ENCODE results near the gene UBA3. TPM values are rescaled to one million over a fixed set of nuclear protein-coding genes. Genes with fewer than 3 reads are reported as not detected.

UBA3 gene
- total RNA-seq, 2 donors from 2014 or later: 74.6 to 76.6 TPM

GRCh38 chr3:69033470-69033869, 46.7 kb downstream of the UBA3 start:
- Histone ChIP-seq H3K4me3 (ENCODE audit: low read length) (no peak overlapping the region), H3K27ac (ENCODE audit: low read depth, low read length) (no peak overlapping the region), H3K36me3 (ENCODE audit: control insufficient read depth, insufficient read depth, low read length) (peaks cover 82% of the 10 kb centered on the region), H3K27me3 (ENCODE audit: control insufficient read depth, insufficient read depth, low read length, poor library complexity, severe bottlenecking) (no peaks in the 10 kb centered on the region), H3K9me3 (ENCODE audit: control insufficient read depth, low read length) (no peaks in the 10 kb centered on the region), H3K4me1 (ENCODE audit: control insufficient read depth, insufficient read depth, low read length) (no peaks in the 10 kb centered on the region), H3K9ac (ENCODE audit: extremely low read depth, low read length, poor library complexity, severe bottlenecking) (no peak overlapping the region)
- 95 to 97% methylated on average over 6 to 7 of the region's 7 CpGs for WGBS, 2 experiments (ENCODE audit: insufficient coverage in 1 of 2, insufficient read length in 1 of 2)
- TF ChIP-seq, protein P1, sequence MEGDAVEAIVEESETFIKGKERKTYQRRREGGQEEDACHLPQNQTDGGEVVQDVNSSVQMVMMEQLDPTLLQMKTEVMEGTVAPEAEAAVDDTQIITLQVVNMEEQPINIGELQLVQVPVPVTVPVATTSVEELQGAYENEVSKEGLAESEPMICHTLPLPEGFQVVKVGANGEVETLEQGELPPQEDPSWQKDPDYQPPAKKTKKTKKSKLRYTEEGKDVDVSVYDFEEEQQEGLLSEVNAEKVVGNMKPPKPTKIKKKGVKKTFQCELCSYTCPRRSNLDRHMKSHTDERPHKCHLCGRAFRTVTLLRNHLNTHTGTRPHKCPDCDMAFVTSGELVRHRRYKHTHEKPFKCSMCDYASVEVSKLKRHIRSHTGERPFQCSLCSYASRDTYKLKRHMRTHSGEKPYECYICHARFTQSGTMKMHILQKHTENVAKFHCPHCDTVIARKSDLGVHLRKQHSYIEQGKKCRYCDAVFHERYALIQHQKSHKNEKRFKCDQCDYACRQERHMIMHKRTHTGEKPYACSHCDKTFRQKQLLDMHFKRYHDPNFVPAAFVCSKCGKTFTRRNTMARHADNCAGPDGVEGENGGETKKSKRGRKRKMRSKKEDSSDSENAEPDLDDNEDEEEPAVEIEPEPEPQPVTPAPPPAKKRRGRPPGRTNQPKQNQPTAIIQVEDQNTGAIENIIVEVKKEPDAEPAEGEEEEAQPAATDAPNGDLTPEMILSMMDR (conservative IDR thresholded peaks at IDR 0.05): no peak
- no peaks in the 10 kb centered on the region for H3K9me3 Mint-ChIP-seq
- DNase-seq: no peak
- H3K27me3 Mint-ChIP-seq (ENCODE audit: insufficient read depth): no peaks in the 10 kb centered on the region
- H3K27ac Mint-ChIP-seq: no peak overlapping the region
- no peaks in the 10 kb centered on the region for H3K4me1 Mint-ChIP-seq
- H3K4me3 Mint-ChIP-seq: no peak overlapping the region
- peaks cover 66% of the 10 kb centered on the region for H3K36me3 Mint-ChIP-seq (ENCODE audit: low read depth)

DNA sequence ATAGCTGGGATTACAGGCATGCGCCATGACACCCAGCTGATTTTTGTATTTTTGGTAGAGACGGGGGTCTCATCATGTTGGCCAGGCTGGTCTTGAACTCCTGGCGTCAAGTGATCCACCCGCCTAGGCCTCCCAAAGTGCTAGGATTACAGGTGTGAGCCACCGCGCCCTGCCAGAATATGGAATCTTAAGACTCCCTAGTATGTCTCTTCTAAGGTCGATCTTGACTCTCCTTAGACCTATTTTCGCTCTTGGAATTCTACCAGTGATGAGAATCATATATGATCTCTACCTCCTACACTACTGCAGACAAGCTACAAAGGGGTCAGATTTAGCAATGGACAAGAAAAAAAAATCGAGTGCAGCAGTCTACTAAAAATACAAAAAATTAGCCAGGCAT, 47.4 kb downstream of the UBA3 start:
- TF ChIP-seq, protein P1 (conservative IDR thresholded peaks at IDR 0.05): no peak
- DNase-seq: no peak
- Histone ChIP-seq H3K4me1 (ENCODE audit: control insufficient read depth, insufficient read depth, low read length) (no peaks in the 10 kb centered on the region), H3K4me3 (ENCODE audit: low read length) (no peak overlapping the region), H3K27ac (ENCODE audit: low read depth, low read length) (no peak overlapping the region), H3K9me3 (ENCODE audit: control insufficient read depth, low read length) (no peaks in the 10 kb centered on the region), H3K9ac (ENCODE audit: extremely low read depth, low read length, poor library complexity, severe bottlenecking) (no peak overlapping the region), H3K36me3 (ENCODE audit: control insufficient read depth, insufficient read depth, low read length) (peaks cover 82% of the 10 kb centered on the region), H3K27me3 (ENCODE audit: control insufficient read depth, insufficient read depth, low read length, poor library complexity, severe bottlenecking) (no peaks in the 10 kb centered on the region)
- H3K4me1 Mint-ChIP-seq: no peaks in the 10 kb centered on the region
- WGBS, 2 experiments (ENCODE audit: insufficient coverage in 1 of 2, insufficient read length in 1 of 2): 93 to 98% methylated on average over 8 to 9 of the region's 9 CpGs
- H3K4me3 Mint-ChIP-seq: no peak overlapping the region
- H3K27ac Mint-ChIP-seq: no peak overlapping the region
- peaks cover 67% of the 10 kb centered on the region for H3K36me3 Mint-ChIP-seq (ENCODE audit: low read depth)
- H3K9me3 Mint-ChIP-seq: no peaks in the 10 kb centered on the region
- H3K27me3 Mint-ChIP-seq (ENCODE audit: insufficient read depth): no peaks in the 10 kb centered on the region

DNA sequence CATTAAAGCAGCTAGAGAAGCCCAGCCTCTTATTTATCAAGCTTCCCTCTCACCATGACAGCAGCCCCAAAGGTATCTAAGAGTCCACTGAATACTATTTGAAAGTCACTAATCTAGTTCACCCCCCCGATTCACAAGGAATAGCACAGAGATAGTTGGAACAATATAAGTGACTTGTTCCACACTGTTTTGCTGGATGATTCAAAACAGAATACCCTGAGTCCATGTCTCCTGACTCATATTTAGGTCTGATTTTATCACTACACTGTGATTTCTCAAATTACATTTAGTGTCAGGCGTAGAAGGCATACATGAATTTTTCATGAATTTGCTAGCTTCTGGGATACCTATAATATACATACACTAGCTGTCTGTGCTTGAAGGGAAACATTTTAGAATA, 48.0 kb downstream of the UBA3 start:
- no peaks in the 10 kb centered on the region for H3K27me3 Mint-ChIP-seq (ENCODE audit: insufficient read depth)
- 80 to 92% methylated on average over 1 to 2 of the region's 2 CpGs for WGBS, 2 experiments (ENCODE audit: insufficient coverage in 1 of 2, insufficient read length in 1 of 2)
- peaks cover 70% of the 10 kb centered on the region for H3K36me3 Mint-ChIP-seq (ENCODE audit: low read depth)
- Histone ChIP-seq H3K27ac (ENCODE audit: low read depth, low read length) (no peak overlapping the region), H3K36me3 (ENCODE audit: control insufficient read depth, insufficient read depth, low read length) (peaks cover 84% of the 10 kb centered on the region), H3K9me3 (ENCODE audit: control insufficient read depth, low read length) (no peaks in the 10 kb centered on the region), H3K9ac (ENCODE audit: extremely low read depth, low read length, poor library complexity, severe bottlenecking) (no peak overlapping the region), H3K4me1 (ENCODE audit: control insufficient read depth, insufficient read depth, low read length) (no peaks in the 10 kb centered on the region), H3K27me3 (ENCODE audit: control insufficient read depth, insufficient read depth, low read length, poor library complexity, severe bottlenecking) (no peaks in the 10 kb centered on the region), H3K4me3 (ENCODE audit: low read length) (no peak overlapping the region)
- H3K27ac Mint-ChIP-seq: no peak overlapping the region
- no peak for DNase-seq
- H3K4me3 Mint-ChIP-seq: no peak overlapping the region
- no peaks in the 10 kb centered on the region for H3K4me1 Mint-ChIP-seq
- TF ChIP-seq, protein P1 (conservative IDR thresholded peaks at IDR 0.05): no peak
- H3K9me3 Mint-ChIP-seq: no peaks in the 10 kb centered on the region

All from endodermal cell (in vitro differentiated cells).